A549 (cell line): ENCODE results near the gene KLHDC8B. TPM values are rescaled to one million over a fixed set of nuclear protein-coding genes. Genes with fewer than 3 reads are reported as not detected.

Experiments
- ATAC-seq, 2 experiments: fragments of 200-7000 bp in 1 of 2; fragments of >200 bp in 1 of 2; cut with Nextera tagmentation in 1 of 2; cut with Tn5 transposase in 1 of 2; 3 replicates each; pipeline versions ENCODE4 v1.8.0 to v1.9.1; 2018 to 2020; ENCODE audit warnings: mild to moderate bottlenecking in 1 of 2, moderate library complexity in 1 of 2
- CTCF ChIA-PET: fragments of 300-600 bp; sonication (Branson Sonifier 250); formaldehyde crosslinking; extraction: SDS; loops from one replicate; lab custom pipeline; 2021; ENCODE audit warnings: antibody characterized with exemption, inconsistent platforms; lab: Yijun Ruan, JAX
- POLR2A ChIA-PET: fragments of 350-600 bp; formaldehyde crosslinking; extraction: SDS; loops from one replicate; lab custom pipeline; 2021; ENCODE audit warnings: antibody characterized with exemption, inconsistent platforms; lab: Yijun Ruan, JAX
- DNase-seq, 2 experiments: peaks; one replicate each; pipeline versions ENCODE4 v3.0.0 to v3.0.0-alpha.2; 2011 to 2016; ENCODE audit warnings: low read depth in 1 of 2, low spot score in 1 of 2
- FAIRE-seq: peaks from 2 replicates; lab custom pipeline; 2011; peaks lifted over from hg19 to GRCh38; lab: Jason Lieb, UNC
- H3K27ac ChIP-seq, 2 experiments: fragments of >200 bp; sonication (Bioruptor Twin); formaldehyde crosslinking; 3 replicates each; pipeline ENCODE4 v1.5.1; 2016 to 2017
- H3K4me1 ChIP-seq: fragments of >200 bp; sonication (Bioruptor Twin); formaldehyde crosslinking; 3 replicates; pipeline ENCODE4 v1.6.1; 2016
- H3K4me2 ChIP-seq: fragments of >200 bp; sonication (Bioruptor Twin); formaldehyde crosslinking; 3 replicates; pipeline ENCODE4 v1.6.1; 2016
- H3K4me3 ChIP-seq: fragments of >200 bp; sonication (Bioruptor Twin); formaldehyde crosslinking; 3 replicates; pipeline ENCODE4 v1.5.1; 2016
- H3K9me3 ChIP-seq: fragments of >200 bp; sonication (Bioruptor Twin); formaldehyde crosslinking; 3 replicates; pipeline ENCODE4 v1.6.1; 2016
- ATOH8 ChIP-seq: fragments of 250-450 bp; sonication (Bioruptor Pico); IDR thresholded peaks from 2 replicates; pipeline ENCODE4 v1.5.0; 2020; ENCODE audit warnings: low read depth, mild to moderate bottlenecking, moderate library complexity
- CBX2 ChIP-seq: fragments of 200-600 bp; sonication (generic); IDR thresholded peaks from 2 replicates; pipeline ENCODE4 v1.6.1; 2016; ENCODE audit warnings: low read depth, mild to moderate bottlenecking, borderline replicate concordance
- CEBPB ChIP-seq, 2 experiments: fragments of >200 bp in 1 of 2; sonication (Bioruptor Twin) in 1 of 2; formaldehyde crosslinking in 1 of 2; IDR thresholded peaks; 2 replicates each; pipeline ENCODE4 v1.6.1; 2012 to 2016
- CHD4 ChIP-seq: fragments of 200-600 bp; sonication (generic); IDR thresholded peaks from 2 replicates; pipeline ENCODE4 v1.6.1; 2016; ENCODE audit warnings: antibody characterized with exemption, mild to moderate bottlenecking, borderline replicate concordance
- EHF ChIP-seq: fragments of 250-450 bp; sonication (Bioruptor Pico); IDR thresholded peaks from 2 replicates; pipeline ENCODE4 v1.5.0; 2020; ENCODE audit warnings: mild to moderate bottlenecking
- FOSL2 ChIP-seq, 2 experiments: fragments of 450-650 bp in 1 of 2; fragments of >200 bp in 1 of 2; sonication (Bioruptor Twin) in 1 of 2; formaldehyde crosslinking; IDR thresholded peaks; 2 replicates each; pipeline versions ENCODE4 v1.5.0 to v1.6.1; 2016 to 2020; ENCODE audit warnings: mild to moderate bottlenecking in 1 of 2, moderate library complexity in 1 of 2
- GATA3 ChIP-seq: IDR thresholded peaks from 2 replicates; pipeline ENCODE4 v1.6.1; 2012; ENCODE audit warnings: borderline replicate concordance
- HOXA7 ChIP-seq: fragments of 250-450 bp; sonication (Bioruptor Pico); IDR thresholded peaks from 2 replicates; pipeline ENCODE4 v1.5.0; 2020; ENCODE audit warnings: mild to moderate bottlenecking, moderate library complexity
- HOXB5 ChIP-seq: fragments of 250-450 bp; sonication (Bioruptor Pico); IDR thresholded peaks from 2 replicates; pipeline ENCODE4 v1.5.0; 2020; ENCODE audit warnings: mild to moderate bottlenecking, moderate library complexity
- JUN ChIP-seq, 2 experiments: fragments of >200 bp; sonication (Bioruptor Twin); formaldehyde crosslinking; IDR thresholded peaks; 2 replicates in 1 of 2; 3 replicates in 1 of 2; pipeline ENCODE4 v1.6.1; 2016 to 2017
- KDM5A ChIP-seq: fragments of 200-600 bp; sonication (generic); IDR thresholded peaks from 2 replicates; pipeline ENCODE4 v1.6.1; 2016; ENCODE audit warnings: antibody characterized with exemption, mild to moderate bottlenecking
- MAZ ChIP-seq: fragments of 150-350 bp; IDR thresholded peaks from 2 replicates; pipeline ENCODE4 v1.6.1; 2014; ENCODE audit warnings: antibody characterized with exemption, low read depth, low read length, borderline replicate concordance
- MYC ChIP-seq: IDR thresholded peaks from 2 replicates; pipeline ENCODE4 v1.6.1; 2012; ENCODE audit warnings: mild to moderate bottlenecking, inconsistent platforms, low read length, improper control_type of control experiment, borderline replicate concordance
- NPAS2 ChIP-seq: fragments of 250-450 bp; sonication (Bioruptor Pico); IDR thresholded peaks from 2 replicates; pipeline ENCODE4 v1.8.0; 2022; ENCODE audit warnings: mild to moderate bottlenecking, moderate library complexity, borderline replicate concordance
- NR3C1 ChIP-seq: fragments of >200 bp; sonication (Bioruptor Twin); formaldehyde crosslinking; IDR thresholded peaks from 3 replicates; pipeline ENCODE4 v1.6.1; 2017
- POLR2A ChIP-seq: IDR thresholded peaks from 2 replicates; pipeline ENCODE4 v1.6.1; 2012; ENCODE audit warnings: mild to moderate bottlenecking, low read length
- RCOR1 ChIP-seq: fragments of 150-350 bp; IDR thresholded peaks from 2 replicates; pipeline ENCODE4 v1.6.1; 2014; ENCODE audit warnings: antibody characterized with exemption, low read length, low read depth
- RNF2 ChIP-seq: fragments of 200-600 bp; sonication (generic); IDR thresholded peaks from 2 replicates; pipeline ENCODE4 v1.6.1; 2016; ENCODE audit warnings: low read depth, mild to moderate bottlenecking, antibody characterized with exemption, moderate library complexity, borderline replicate concordance
- SMC3 ChIP-seq: fragments of >200 bp; sonication (Bioruptor Twin); formaldehyde crosslinking; IDR thresholded peaks from 3 replicates; pipeline ENCODE4 v1.6.1; 2018; ENCODE audit warnings: inconsistent platforms
- SREBF2 ChIP-seq: fragments of 450-650 bp; IDR thresholded peaks from 2 replicates; pipeline ENCODE4 v1.6.1; 2014; ENCODE audit warnings: mild to moderate bottlenecking, moderate library complexity
- TFCP2L1 ChIP-seq: fragments of 250-450 bp; sonication (Bioruptor Pico); IDR thresholded peaks from 2 replicates; pipeline ENCODE4 v1.5.0; 2021; ENCODE audit warnings: mild to moderate bottlenecking
- WGBS: methylation state at CpG from one replicate; pipeline ENCODE4 v1.1.6; 2017; ENCODE audit errors: missing lambda C conversion rate; 5-methylcytosine and 5-hydroxymethylcytosine counted together
- polyA plus RNA-seq, 4 experiments: library from polyadenylated mRNA; depleted of rRNA in 3 of 4; stranded (reverse); fragments of >200 nt; fragmentation: RNase III in 1 of 4; extraction: RNeasy Plus Mini Kit Qiagen cat#74134 plus additional on column Dnase treatment in 1 of 4; gene quantifications; 2 replicates in 3 of 4; 3 replicates in 1 of 4; pipeline ENCODE4 v1.2.3, GENCODE V29; 2011 to 2017
- TF ChIP-seq, protein P1 (sequence below): fragments of >200 bp; sonication (Bioruptor Twin); formaldehyde crosslinking; IDR thresholded peaks from 3 replicates; pipeline ENCODE4 v1.6.1; 2016
- TF ChIP-seq, protein P2 (sequence below): fragments of >200 bp; sonication (Bioruptor Twin); formaldehyde crosslinking; IDR thresholded peaks from 2 replicates; pipeline ENCODE4 v1.6.1; 2016

Gene KLHDC8B
- polyA plus RNA-seq, 2 of the 4 experiments (the other 2 are of a cell fraction): 7.4 to 9.9 TPM

GRCh38 chr3:49151610-49152009 lies 19.8 kb upstream of the KLHDC8B start:
- ChIA-PET CTCF (no interaction called here), POLR2A (interaction anchor here (0.7 kb wide), 1 partner anchor 17 kb away, joined by 6 read pairs; no protein-coding TSS in a partner anchor)
- WGBS: 100% methylated on average over 1 of the region's 2 CpGs
- H3K4me3 ChIP-seq: no peak overlapping the region
- H3K9me3 ChIP-seq: no peaks in the 10 kb centered on the region
- FAIRE-seq: no peak
- H3K4me2 ChIP-seq: no peak overlapping the region
- no peaks in the 10 kb centered on the region for H3K4me1 ChIP-seq
- no peak overlapping the region for H3K27ac ChIP-seq
- TF ChIP-seq NPAS2 (CRISPR knock-in tag) (no peak), SMC3 (no peak), RNF2 (no peak), POLR2A (no peak), CBX2 (no peak), CEBPB (IDR thresholded peaks at IDR 0.05) (no peak), FOSL2 (IDR thresholded peaks at IDR 0.05) (no peak), FOSL2 (CRISPR knock-in tag; IDR thresholded peaks at IDR 0.05) (no peak), GATA3 (no peak), HOXB5 (CRISPR knock-in tag) (no peak), JUN (IDR thresholded peaks at IDR 0.05) (no peak), EHF (CRISPR knock-in tag) (no peak), CHD4 (no peak), HOXA7 (CRISPR knock-in tag) (no peak)
- TF ChIP-seq, protein P1, sequence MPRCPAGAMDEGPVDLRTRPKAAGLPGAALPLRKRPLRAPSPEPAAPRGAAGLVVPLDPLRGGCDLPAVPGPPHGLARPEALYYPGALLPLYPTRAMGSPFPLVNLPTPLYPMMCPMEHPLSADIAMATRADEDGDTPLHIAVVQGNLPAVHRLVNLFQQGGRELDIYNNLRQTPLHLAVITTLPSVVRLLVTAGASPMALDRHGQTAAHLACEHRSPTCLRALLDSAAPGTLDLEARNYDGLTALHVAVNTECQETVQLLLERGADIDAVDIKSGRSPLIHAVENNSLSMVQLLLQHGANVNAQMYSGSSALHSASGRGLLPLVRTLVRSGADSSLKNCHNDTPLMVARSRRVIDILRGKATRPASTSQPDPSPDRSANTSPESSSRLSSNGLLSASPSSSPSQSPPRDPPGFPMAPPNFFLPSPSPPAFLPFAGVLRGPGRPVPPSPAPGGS: no peak
- ATAC-seq: no peak
- no peak for DNase-seq

- no peak for TF ChIP-seq MAZ
- no peak for TF ChIP-seq GATA3
- no peak for TF ChIP-seq HOXA7 (CRISPR knock-in tag)
- no peak for TF ChIP-seq RCOR1
- TF ChIP-seq ATOH8 (CRISPR knock-in tag): no peak
- TF ChIP-seq NR3C1: no peak
- TF ChIP-seq SREBF2: no peak
- no peak for TF ChIP-seq JUN (IDR thresholded peaks at IDR 0.05)
- TF ChIP-seq MYC: no peak
- no peak for TF ChIP-seq CBX2
- no peak for TF ChIP-seq KDM5A
- TF ChIP-seq, protein P2, sequence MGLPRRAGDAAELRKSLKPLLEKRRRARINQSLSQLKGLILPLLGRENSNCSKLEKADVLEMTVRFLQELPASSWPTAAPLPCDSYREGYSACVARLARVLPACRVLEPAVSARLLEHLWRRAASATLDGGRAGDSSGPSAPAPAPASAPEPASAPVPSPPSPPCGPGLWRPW: no peak
- no peak for TF ChIP-seq TFCP2L1
- Histone ChIP-seq H3K9me3 (no peaks in the 10 kb centered on the region), H3K4me3 (no peak overlapping the region), H3K4me2 (no peak overlapping the region), H3K4me1 (no peaks in the 10 kb centered on the region), H3K27ac (no peak overlapping the region)
- DNase-seq: no peak
- WGBS: 73% methylated on average over 3 of the region's 3 CpGs
- no peak for FAIRE-seq
- ChIA-PET POLR2A (no interaction called here), CTCF (interaction anchor here (0.6 to 1.3 kb wide), 3 partner anchors 18 to 59 kb away, joined by 3 to 4 read pairs (median 3); partner anchors contain the start of genes KLHDC8B and QRICH1)
- ATAC-seq: 0 out of 6 replicates have a peak, but pooled peaks of 1 of the 2 experiments have one; percentile 10
These were observed 18.0 kb upstream of the KLHDC8B start for GRCh38 chr3:49153349-49153912.
